Brain microvascular endothelial cell (primary cell): Measurements from ENCODE around the gene CHST11.

Experiments
- DNase-seq: peaks from one replicate; pipeline ENCODE4 v3.0.0-alpha.2; 2020
- H3K27ac ChIP-seq: fragments of 250-450 bp; sonication (Bioruptor Pico); 2 replicates; pipeline ENCODE4 v1.5.1; 2020; ENCODE audit warnings: mild to moderate bottlenecking, moderate library complexity
- H3K27me3 ChIP-seq: fragments of 250-450 bp; sonication (Bioruptor Pico); replicated peaks from 2 replicates; pipeline ENCODE4 v1.5.1; 2020; ENCODE audit warnings: mild to moderate bottlenecking
- H3K36me3 ChIP-seq: fragments of 250-450 bp; sonication (Bioruptor Pico); replicated peaks from 2 replicates; pipeline ENCODE4 v1.5.1; 2020; ENCODE audit warnings: mild to moderate bottlenecking
- H3K4me3 ChIP-seq: 2 replicates; pipeline ENCODE4 v1.5.1; 2011; ENCODE audit warnings: low read depth, mild to moderate bottlenecking, control low read depth, low read length, moderate library complexity
- in situ Hi-C: cut with HindIII; loops from 2 replicates; pipeline ENCODE4 v1.10.0; 2017; ENCODE audit warnings: low sequenced_read_pairs, low pct_ligation_motif_present
- TF ChIP-seq, protein P1 (sequence below): IDR thresholded peaks from 2 replicates; pipeline ENCODE4 v1.5.1; 2011; ENCODE audit warnings: low read depth, mild to moderate bottlenecking, moderate library complexity, low read length, control low read depth, inconsistent platforms; ENCODE audit errors: missing control alignments

The CHST11 gene

DNA sequence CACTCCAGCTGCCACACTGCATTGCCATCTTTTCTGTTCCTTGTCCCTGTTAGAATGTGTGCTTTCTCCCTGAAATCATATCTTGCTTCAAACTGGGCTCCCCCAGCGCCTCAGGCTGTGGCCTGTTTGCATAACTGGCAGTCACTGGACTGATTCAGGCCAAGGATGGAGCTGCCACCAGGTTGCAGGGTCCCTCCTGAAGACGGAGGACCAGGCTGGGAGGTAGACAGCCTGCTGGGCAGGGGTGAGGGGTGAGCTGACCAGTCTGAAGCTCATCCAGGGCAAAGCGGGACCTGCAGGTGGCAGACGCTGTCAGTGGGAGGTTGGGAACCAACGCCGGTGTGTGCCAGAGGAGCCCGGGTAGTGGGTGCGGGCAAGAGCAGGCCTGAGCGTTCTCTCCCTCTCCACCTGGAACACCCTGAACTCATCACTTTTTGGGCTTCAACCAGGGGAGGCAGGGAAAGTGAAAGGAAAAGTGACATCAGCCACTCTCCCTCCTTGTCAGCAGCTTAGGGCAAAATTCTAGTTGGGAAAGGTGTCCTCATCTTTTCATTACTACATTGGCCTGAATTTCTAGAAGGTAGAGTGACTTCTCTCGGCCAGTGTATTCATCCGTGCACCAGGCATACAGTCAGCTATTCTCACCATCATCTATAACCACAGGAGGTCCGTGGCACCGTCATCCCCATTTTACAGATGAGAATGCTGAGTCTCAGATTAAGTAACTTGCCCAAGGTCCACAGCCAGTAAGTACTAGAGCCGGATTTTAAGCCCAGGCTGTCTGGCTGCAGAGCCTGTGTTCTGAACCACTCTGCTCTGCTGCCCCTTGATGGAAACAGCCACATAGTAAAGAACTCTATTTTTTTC is 282.3 kb downstream of the CHST11 start:
- H3K27ac ChIP-seq: no peak overlapping the region
- TF ChIP-seq, protein P1, sequence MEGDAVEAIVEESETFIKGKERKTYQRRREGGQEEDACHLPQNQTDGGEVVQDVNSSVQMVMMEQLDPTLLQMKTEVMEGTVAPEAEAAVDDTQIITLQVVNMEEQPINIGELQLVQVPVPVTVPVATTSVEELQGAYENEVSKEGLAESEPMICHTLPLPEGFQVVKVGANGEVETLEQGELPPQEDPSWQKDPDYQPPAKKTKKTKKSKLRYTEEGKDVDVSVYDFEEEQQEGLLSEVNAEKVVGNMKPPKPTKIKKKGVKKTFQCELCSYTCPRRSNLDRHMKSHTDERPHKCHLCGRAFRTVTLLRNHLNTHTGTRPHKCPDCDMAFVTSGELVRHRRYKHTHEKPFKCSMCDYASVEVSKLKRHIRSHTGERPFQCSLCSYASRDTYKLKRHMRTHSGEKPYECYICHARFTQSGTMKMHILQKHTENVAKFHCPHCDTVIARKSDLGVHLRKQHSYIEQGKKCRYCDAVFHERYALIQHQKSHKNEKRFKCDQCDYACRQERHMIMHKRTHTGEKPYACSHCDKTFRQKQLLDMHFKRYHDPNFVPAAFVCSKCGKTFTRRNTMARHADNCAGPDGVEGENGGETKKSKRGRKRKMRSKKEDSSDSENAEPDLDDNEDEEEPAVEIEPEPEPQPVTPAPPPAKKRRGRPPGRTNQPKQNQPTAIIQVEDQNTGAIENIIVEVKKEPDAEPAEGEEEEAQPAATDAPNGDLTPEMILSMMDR: no peak

DNA sequence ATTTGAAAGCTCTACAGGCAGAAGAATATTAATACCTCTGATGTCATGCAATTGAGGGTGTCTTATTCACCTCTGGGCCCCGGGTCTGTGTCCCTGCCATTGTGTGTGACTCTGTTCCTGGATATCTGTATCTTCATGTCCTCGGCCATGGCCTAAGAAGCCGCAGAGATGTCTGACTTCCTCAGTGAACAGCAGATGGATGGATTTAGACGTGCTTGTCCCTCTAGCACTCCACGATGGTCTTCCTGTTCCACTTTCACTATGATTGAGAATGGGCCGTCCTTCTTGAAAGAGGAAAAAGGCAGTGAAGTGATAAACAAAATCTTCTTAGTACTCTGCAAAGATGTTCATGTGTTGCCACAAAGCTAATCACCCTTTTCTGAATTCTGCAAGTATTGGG is 283.9 kb downstream of the CHST11 start:
- H3K27ac ChIP-seq: no peak overlapping the region
- TF ChIP-seq, protein P1: no peak
- DNase-seq: no peak

More for the DNA sequence above, 282.3 kb downstream of the CHST11 start:
- in situ Hi-C loops: no loop called here
- Histone ChIP-seq H3K36me3 (no peaks in the 10 kb centered on the region), H3K27me3 (no peaks in the 10 kb centered on the region), H3K4me3 (no peak overlapping the region)
- no peak for DNase-seq

DNA sequence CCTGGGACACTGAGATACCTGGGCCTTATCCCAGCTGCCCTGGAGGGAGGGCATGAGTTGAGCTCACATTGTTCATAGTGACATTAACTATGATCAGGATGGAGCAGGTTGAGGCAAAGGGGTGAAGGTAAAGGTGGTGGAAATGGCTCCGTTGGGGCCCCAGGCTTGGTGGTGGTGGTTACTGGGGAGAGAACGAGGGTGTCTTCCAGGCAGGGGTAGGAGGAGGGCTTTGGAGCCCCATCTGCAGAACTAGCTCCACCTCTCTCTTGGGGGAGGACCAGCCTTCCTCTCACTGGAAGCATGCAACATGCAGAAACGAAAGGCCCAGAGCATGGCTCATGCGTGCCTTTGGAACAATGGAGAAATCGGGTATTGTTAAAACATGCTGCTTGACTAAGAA is 284.3 kb downstream of the CHST11 start:
- in situ Hi-C loops: no loop called here

More for the DNA sequence above, 283.9 kb downstream of the CHST11 start:
- Histone ChIP-seq H3K4me3 (no peak overlapping the region), H3K36me3 (no peaks in the 10 kb centered on the region), H3K27me3 (no peaks in the 10 kb centered on the region)
- in situ Hi-C loops: no loop called here

DNA sequence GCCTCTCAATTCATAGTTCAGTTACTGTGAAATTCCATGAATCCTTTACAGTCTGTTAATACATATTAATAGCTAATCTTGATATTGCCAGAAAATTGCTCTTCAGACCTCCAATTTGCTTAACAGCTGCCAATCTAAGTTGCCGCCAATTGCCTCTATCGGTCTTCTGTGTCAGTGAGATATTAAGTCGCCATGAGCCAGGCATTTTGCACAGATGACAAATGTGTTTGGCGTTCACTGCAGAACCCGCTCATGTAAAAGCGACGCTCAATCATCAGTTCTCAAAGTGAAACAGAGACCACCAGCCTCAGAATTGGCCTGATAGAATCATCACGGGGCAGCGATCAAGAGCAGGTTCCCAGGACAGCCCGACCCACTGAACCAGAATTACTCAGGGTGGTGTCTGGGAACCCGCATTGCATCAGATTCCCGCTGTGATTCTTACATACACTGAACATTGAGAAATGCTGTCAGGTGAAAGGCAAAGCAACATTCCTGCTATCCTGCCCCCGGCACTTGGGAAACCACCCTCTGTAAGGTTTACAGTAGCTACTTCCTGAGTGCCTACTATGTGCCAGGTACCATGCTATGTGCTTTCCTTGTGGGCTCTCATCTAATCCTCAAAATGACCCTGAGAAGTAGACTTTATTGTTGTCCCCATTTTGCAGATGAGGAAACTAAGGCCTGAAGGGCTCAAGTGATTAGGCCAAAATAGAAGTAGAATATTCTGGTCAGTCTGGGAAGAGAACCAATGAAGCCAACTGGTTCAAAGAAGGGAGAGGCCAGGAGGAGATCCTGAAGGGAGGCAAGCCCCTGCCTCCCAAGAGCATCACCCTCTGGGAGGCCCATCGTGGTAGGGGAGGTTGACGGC is 285.0 kb downstream of the CHST11 start:
- no peak for DNase-seq
- TF ChIP-seq, protein P1: no peak
- in situ Hi-C loops: no loop called here
- Histone ChIP-seq H3K4me3 (no peak overlapping the region), H3K27me3 (no peaks in the 10 kb centered on the region), H3K36me3 (no peaks in the 10 kb centered on the region), H3K27ac (no peak overlapping the region)

More for the DNA sequence above, 284.3 kb downstream of the CHST11 start:
- no peak overlapping the region for H3K4me3 ChIP-seq
- DNase-seq: no peak
- no peaks in the 10 kb centered on the region for H3K27me3 ChIP-seq
- TF ChIP-seq, protein P1: no peak
- no peak overlapping the region for H3K27ac ChIP-seq
- H3K36me3 ChIP-seq: no peaks in the 10 kb centered on the region

DNA sequence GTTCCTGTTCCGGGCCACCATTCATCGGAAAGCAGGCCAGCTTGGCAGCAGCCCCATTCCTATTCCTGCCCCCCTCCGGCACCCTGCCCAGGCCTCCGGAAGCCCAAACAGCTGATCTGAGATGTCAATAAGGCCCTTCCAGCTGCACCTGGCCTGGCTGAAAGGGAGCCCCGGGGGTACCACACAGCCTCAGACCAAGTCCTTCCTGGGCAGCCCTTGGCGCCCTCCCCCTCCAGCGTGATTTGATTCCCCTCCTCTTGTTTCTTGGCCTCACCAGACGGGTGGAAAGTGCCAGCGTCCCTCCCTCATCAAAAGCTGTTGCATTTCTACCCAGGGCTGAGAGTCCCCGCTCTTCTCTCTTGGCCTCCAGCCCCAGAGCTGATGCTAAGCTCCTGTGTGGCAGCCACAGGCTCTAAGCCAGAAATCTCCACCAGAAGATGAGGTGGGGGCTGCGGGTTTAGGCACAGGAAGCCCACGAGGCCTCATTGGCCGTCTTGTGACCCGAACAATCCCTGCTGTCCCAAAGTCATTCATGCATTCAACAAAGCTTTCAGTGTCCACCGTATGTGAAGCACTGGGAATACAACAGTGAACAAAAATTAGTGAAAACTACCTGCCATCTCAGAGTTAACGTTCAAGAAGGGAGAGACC is 285.9 kb downstream of the CHST11 start:
- H3K36me3 ChIP-seq: no peaks in the 10 kb centered on the region
- in situ Hi-C loops: no loop called here
- H3K4me3 ChIP-seq: no peak overlapping the region
- no peak overlapping the region for H3K27ac ChIP-seq
- TF ChIP-seq, protein P1: no peak
- no peaks in the 10 kb centered on the region for H3K27me3 ChIP-seq
- DNase-seq: no peak
